ENCODE data around the gene CACNA1C.

The CACNA1C gene

GRCh38 chr12:2498964-2499500 is 446.2 kb downstream of the CACNA1C start:
- no peak for DNase-seq

GRCh38 chr12:2501464-2502191 is 448.8 kb downstream of the CACNA1C start:
- no peak for DNase-seq

GRCh38 chr12:2503036-2503435 is 450.2 kb downstream of the CACNA1C start:
- DNase-seq: no peak

GRCh38 chr12:2503762-2504161 is 451.0 kb downstream of the CACNA1C start:
- no peak for DNase-seq

GRCh38 chr12:2504577-2504976 is 451.8 kb downstream of the CACNA1C start:
- no peak for DNase-seq

- DNase-seq: no peak
Observed at GRCh38 chr12:2507814-2508213, 455.0 kb downstream of the CACNA1C start.

GRCh38 chr12:2509137-2509536 is 456.4 kb downstream of the CACNA1C start:
- DNase-seq: no peak

GRCh38 chr12:2510045-2510444 is 457.3 kb downstream of the CACNA1C start:
- DNase-seq: no peak

- DNase-seq: no peak
Observed at GRCh38 chr12:2513141-2514037, 460.6 kb downstream of the CACNA1C start.

GRCh38 chr12:2514038-2514340 is 461.2 kb downstream of the CACNA1C start:
- DNase-seq: no peak

GRCh38 chr12:2520722-2521246 is 468.0 kb downstream of the CACNA1C start:
- DNase-seq: no peak

- no peak for DNase-seq
Observed at GRCh38 chr12:2523317-2523716, 470.5 kb downstream of the CACNA1C start.

GRCh38 chr12:2523844-2524243 is 471.1 kb downstream of the CACNA1C start:
- no peak for DNase-seq

GRCh38 chr12:2526371-2526770 is 473.6 kb downstream of the CACNA1C start:
- DNase-seq: no peak

GRCh38 chr12:2528001-2528400 is 475.2 kb downstream of the CACNA1C start:
- DNase-seq: no peak

- no peak for DNase-seq
Observed at GRCh38 chr12:2529807-2530206, 477.0 kb downstream of the CACNA1C start.

- no peak for DNase-seq
Observed at GRCh38 chr12:2531371-2531770, 478.6 kb downstream of the CACNA1C start.

GRCh38 chr12:2533036-2533435 is 480.2 kb downstream of the CACNA1C start:
- no peak for DNase-seq

- DNase-seq: no peak
Observed at GRCh38 chr12:2535583-2536204, 482.9 kb downstream of the CACNA1C start.

GRCh38 chr12:2536724-2537123 is 483.9 kb downstream of the CACNA1C start:
- no peak for DNase-seq

GRCh38 chr12:2537868-2538541 is 485.2 kb downstream of the CACNA1C start:
- no peak for DNase-seq

- DNase-seq: no peak
Observed at GRCh38 chr12:2539938-2540337, 487.2 kb downstream of the CACNA1C start.

- DNase-seq: no peak
Observed at GRCh38 chr12:2540535-2540941, 487.8 kb downstream of the CACNA1C start.
